Astrocyte of the cerebellum (primary cell): ENCODE measurements around the gene ST3GAL3.

Experiments used
- DNase-seq: peaks from one replicate; pipeline ENCODE4 v3.0.0-alpha.2; 2011; ENCODE audit warnings: low read depth
- H3K4me3 ChIP-seq: 2 replicates; pipeline ENCODE4 v1.5.1; 2011; ENCODE audit warnings: mild to moderate bottlenecking, low read depth, low read length, moderate library complexity
- CTCF ChIP-seq: IDR thresholded peaks from 2 replicates; pipeline ENCODE4 v1.5.1; 2012; ENCODE audit warnings: low read length, low read depth, moderate library complexity, mild to moderate bottlenecking; ENCODE audit errors: missing control alignments
- in situ Hi-C: cut with HindIII; loops from 2 replicates; pipeline ENCODE4 v1.10.0; 2017; ENCODE audit warnings: low sequenced_read_pairs

The ST3GAL3 gene

GRCh38 chr1:43839056-43839455 is 131.7 kb downstream of the ST3GAL3 start:
- no peak for TF ChIP-seq CTCF
- in situ Hi-C loops = loop anchor here (5.0 kb wide), 2 partner anchors 72 to 98 kb away; no protein-coding TSS in a partner anchor
- no peak overlapping the region for H3K4me3 ChIP-seq

GRCh38 chr1:43841321-43842174 is 134.2 kb downstream of the ST3GAL3 start:
- H3K4me3 ChIP-seq = no peak overlapping the region
- in situ Hi-C loops = no loop called here
- TF ChIP-seq CTCF = no peak

More at GRCh38 chr1:43839056-43839455, 131.7 kb downstream of the ST3GAL3 start:
- no peak for DNase-seq

GRCh38 chr1:43842175-43842498 is 134.8 kb downstream of the ST3GAL3 start:
- no peak for TF ChIP-seq CTCF
- no peak for DNase-seq
- H3K4me3 ChIP-seq = no peak overlapping the region
- in situ Hi-C loops = no loop called here

More at GRCh38 chr1:43841321-43842174, 134.2 kb downstream of the ST3GAL3 start:
- DNase-seq = no peak

- no peak for DNase-seq
- in situ Hi-C loops = no loop called here
- H3K4me3 ChIP-seq = no peak overlapping the region
- TF ChIP-seq CTCF = no peak
These were observed 136.3 kb downstream of the ST3GAL3 start for GRCh38 chr1:43843684-43844083.

GRCh38 chr1:43844114-43844513 is 136.8 kb downstream of the ST3GAL3 start:
- in situ Hi-C loops = no loop called here
- no peak for TF ChIP-seq CTCF
- no peak for DNase-seq
- no peak overlapping the region for H3K4me3 ChIP-seq

- no peak for TF ChIP-seq CTCF
- in situ Hi-C loops = no loop called here
- H3K4me3 ChIP-seq = no peak overlapping the region
- no peak for DNase-seq
These were observed 140.0 kb downstream of the ST3GAL3 start for GRCh38 chr1:43847290-43847689.
